Stimulated activated CD8-positive, alpha-beta memory T cell treated with anti-CD3 and anti-CD28 coated beads, Interleukin-4, amount 100 ng/mL, for 4 hours (primary cell): ENCODE measurements around the gene MYCL.
"Not testable (repeated sequence)": the region's sequence is repeated elsewhere in the genome, so short reads cannot be mapped to it uniquely, and the experiment has no call there.

Experiments
- DNase-seq, 2 donors: peaks; one replicate each; pipeline ENCODE4 v3.0.0-alpha.2; 2020; ENCODE audit warnings: low read depth in 2 of 2, low spot score in 1 of 2

Gene MYCL

GRCh38 chr1:39892601-39893595, 8.8 kb downstream of the MYCL start:
- DNase-seq, result no peak

GRCh38 chr1:39890880-39891279, 10.8 kb downstream of the MYCL start:
- DNase-seq, result no peak

- no peak for DNase-seq
Observed at GRCh38 chr1:39890273-39890672, 11.4 kb downstream of the MYCL start.

DNA sequence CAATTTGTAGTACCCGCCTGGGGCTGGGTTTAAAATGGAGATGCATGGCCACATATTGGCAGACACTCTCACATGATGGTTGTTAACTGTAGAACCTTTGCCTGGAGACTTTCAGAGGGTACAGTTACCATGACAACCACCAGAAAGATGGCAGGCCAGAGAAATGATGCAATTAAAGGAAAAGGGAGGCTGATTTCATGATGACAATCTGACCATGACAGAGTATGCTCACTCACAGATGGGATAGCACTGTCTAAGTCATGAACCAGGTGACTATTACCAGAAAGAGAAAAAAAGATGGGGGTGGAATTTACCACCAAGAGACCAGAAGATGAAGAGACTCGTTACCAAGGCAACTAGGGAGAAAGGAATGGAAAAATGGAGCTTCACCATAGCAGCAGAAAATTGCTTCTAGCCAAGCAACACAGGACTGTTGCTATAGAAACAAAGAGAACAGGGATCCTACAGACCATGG, 14.9 kb downstream of the MYCL start:
- no peak for DNase-seq

DNA sequence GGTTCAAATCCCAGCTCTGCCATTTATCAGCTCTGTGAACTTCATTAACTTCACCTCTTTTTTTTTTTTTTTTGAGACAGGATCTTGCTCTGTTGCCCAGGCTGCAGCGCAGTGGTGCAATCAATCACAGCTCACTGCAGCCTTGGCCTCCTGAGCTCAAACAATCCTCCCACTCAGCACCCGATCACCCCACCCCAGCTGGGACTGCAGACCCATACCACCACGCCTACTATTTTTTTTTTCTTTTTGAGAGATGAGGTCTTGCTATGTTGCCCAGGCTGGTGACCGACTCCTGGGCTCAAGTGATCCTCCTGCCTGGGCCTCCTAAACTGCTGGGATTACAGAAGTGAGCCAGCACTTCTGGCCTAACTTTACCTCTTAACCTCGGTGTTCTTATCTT, 16.2 kb downstream of the MYCL start:
- no peak for DNase-seq

DNA sequence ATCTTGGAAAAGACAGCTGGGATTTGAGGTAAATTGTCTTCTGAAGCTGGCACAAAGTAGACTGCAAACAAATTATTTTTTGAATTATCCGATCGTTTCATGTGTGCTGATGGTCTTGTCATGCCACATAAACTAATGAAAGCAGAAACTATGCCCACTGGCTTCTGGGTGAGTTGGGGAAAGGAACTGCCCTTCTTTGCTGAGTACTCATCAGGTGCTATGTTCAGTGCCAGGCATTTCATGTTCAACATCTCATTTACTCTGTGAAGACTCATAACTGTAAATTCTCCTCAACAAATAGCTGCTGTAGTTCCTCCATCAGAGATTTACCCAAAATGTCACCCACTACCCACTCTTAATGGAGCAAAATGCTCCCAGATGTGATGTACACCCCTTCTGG, 19.6 kb downstream of the MYCL start:
- DNase-seq, result no peak

GRCh38 chr1:39877980-39878956, 23.4 kb downstream of the MYCL start:
- no peak for DNase-seq

DNA sequence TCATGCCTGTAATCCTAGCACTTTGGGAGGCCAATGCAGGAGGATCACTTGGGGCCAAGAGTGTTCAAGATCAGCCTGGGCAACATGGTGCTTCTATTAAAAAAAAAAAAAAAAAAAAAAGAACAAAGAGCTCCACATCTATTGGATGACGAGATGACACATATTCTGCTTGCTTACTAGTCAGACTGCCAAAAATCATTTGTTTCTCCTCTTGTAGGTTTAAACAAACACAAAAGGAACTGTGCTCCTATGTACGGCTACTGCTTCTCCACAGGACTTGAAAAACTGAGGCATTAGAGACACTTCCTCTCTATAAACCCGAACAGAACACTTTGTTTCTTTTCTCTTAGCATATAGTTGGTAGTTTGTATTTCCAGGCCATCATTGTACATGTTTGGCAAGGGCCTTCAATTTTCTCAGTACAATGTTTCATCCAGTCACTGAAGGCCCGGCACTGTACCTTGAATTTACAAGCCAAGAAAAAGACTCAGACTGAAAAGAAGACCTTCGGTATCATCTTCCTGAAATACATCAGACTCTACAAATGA, 24.4 kb downstream of the MYCL start:
- DNase-seq, result no peak

DNA sequence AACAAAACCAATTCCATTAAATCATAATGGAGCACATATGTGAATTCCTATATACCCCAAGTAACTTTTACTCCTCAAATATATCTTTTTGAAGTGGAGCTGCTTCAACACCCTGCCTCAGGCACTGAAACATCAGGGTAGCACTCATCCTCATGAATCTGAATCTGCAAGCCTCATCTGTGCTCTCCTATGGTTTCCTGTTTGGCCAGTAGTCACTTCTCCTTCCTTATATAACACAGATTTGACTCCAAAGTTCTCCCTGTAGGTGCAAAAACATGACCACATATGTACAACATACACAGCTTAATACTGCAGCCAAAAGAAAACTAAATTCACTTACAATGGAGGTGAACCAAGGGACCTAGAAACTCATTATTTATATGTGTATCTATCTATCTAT, 25.6 kb downstream of the MYCL start:
- no peak for DNase-seq

DNA sequence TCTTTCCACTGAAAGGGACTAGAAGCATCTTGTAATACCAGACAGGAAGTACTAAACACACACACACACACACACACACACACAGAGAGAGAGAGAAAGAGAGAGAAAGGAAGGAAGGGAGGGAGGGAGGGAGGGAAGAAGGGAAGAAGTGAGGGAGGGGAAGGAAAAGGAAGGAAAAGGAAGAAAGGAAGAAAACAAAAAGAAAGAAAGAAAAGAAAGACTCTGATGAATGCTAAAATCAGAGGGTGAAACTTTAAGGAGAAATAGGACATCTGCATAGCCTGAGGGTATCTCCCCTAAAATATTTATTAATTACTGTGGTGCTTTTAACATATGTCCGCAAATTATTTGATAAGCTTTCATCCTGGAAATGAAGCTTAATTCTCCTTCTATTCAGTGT, 29.0 kb downstream of the MYCL start:
- DNase-seq, result no peak

GRCh38 chr1:39871796-39872195, 29.9 kb downstream of the MYCL start:
- no peak for DNase-seq

- not testable (repeated sequence) for DNase-seq
Observed at GRCh38 chr1:39871043-39871442, 30.7 kb downstream of the MYCL start.

GRCh38 chr1:39869538-39870112, 32.1 kb downstream of the MYCL start:
- DNase-seq, result not testable (repeated sequence)

DNA sequence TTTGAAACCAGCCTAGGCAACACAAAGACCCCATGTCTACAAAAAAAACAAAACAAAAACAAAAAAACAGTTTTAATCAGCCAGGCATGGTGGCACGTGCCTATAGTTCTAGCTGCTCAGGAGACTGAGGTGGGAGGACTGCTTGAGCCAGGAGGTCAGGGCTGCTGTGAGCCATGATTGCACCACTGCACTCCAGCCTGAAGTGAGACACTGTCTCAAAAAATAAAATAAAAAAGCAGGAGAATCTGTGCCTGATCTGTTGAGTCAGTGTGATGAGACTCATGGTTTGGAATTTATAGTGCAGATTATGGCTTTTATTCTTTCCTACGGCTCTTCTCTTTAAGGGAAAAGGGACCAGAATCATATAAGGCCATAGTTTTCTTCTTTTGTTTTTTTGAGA, 35.0 kb downstream of the MYCL start:
- DNase-seq, result no peak

DNA sequence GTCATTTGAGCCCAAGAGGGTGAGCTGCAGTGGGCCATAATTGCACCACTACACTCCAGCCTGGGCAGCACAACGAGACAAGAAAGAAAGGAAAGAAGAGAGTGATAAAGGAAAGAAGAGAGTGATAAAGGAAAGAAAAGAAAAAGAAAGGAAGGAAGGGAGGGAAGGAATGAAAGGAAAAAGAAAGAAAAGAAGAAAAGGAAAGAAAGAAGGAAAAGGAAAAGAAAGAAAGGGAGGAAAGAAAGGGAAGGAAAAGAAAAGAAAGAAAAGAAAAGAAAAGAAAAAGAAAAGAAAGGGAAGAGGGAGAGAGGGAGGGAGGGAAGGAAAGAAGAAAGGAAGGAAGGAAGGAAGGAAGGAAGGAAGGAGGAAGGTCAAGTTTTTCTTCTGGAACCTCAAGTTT, 36.0 kb downstream of the MYCL start:
- no peak for DNase-seq

GRCh38 chr1:39863177-39863576, 38.5 kb downstream of the MYCL start:
- no peak for DNase-seq

GRCh38 chr1:39861003-39861402, 40.7 kb downstream of the MYCL start:
- no peak for DNase-seq

GRCh38 chr1:39859859-39860812, 41.6 kb downstream of the MYCL start:
- no peak for DNase-seq

- DNase-seq, result no peak
Observed at GRCh38 chr1:39858315-39858714, 43.4 kb downstream of the MYCL start.
